Retinal pigment epithelial cell (primary cell): Measurements from ENCODE around the gene TMEM131.

ENCODE experiments used
- DNase-seq: peaks from one replicate; pipeline ENCODE4 v3.0.0-alpha.2; 2010; ENCODE audit warnings: low read depth
- H3K4me3 ChIP-seq: 2 replicates; pipeline ENCODE4 v1.5.1; 2011; ENCODE audit warnings: mild to moderate bottlenecking, low read length, control low read depth, moderate library complexity
- CTCF ChIP-seq: conservative IDR thresholded peaks from 2 replicates; pipeline ENCODE4 v1.5.1; 2011; ENCODE audit warnings: low read depth, low read length, control low read depth, inconsistent platforms

Gene TMEM131

GRCh38 chr2:97936199-97936598 is 59.5 kb downstream of the TMEM131 start:
- H3K4me3 ChIP-seq: no peak overlapping the region
- no peak for TF ChIP-seq CTCF
- DNase-seq: no peak

- no peak for TF ChIP-seq CTCF
- H3K4me3 ChIP-seq: no peak overlapping the region
Observed at GRCh38 chr2:97935719-97936161, 60.0 kb downstream of the TMEM131 start.

GRCh38 chr2:97932975-97933662 is 62.6 kb downstream of the TMEM131 start:
- no peak for TF ChIP-seq CTCF
- no peak overlapping the region for H3K4me3 ChIP-seq
- no peak for DNase-seq

More at GRCh38 chr2:97935719-97936161, 60.0 kb downstream of the TMEM131 start:
- DNase-seq: peak; percentile 43

- no peak overlapping the region for H3K4me3 ChIP-seq
- no peak for TF ChIP-seq CTCF
- no peak for DNase-seq
Observed at GRCh38 chr2:97931858-97932225, 63.9 kb downstream of the TMEM131 start.

- no peak for TF ChIP-seq CTCF
- no peak overlapping the region for H3K4me3 ChIP-seq
- no peak for DNase-seq
Observed at GRCh38 chr2:97931118-97931857, 64.5 kb downstream of the TMEM131 start.

- H3K4me3 ChIP-seq: no peak overlapping the region
- DNase-seq: no peak
- no peak for TF ChIP-seq CTCF
Observed at GRCh38 chr2:97928591-97928990, 67.2 kb downstream of the TMEM131 start.

GRCh38 chr2:97926946-97927345 is 68.8 kb downstream of the TMEM131 start:
- no peak for TF ChIP-seq CTCF
- no peak for DNase-seq
- H3K4me3 ChIP-seq: no peak overlapping the region
